HEK293 (cell line): ENCODE measurements around the gene TVP23C.

ENCODE experiments used
- CTCF ChIA-PET: fragments of 350-600 bp; formaldehyde crosslinking; extraction: SDS; loops from one replicate; lab custom pipeline; 2021; ENCODE audit warnings: antibody characterized with exemption; lab: Yijun Ruan, JAX
- POLR2A ChIA-PET: fragments of 300-600 bp; formaldehyde crosslinking; extraction: SDS; loops from one replicate; lab custom pipeline; 2020; ENCODE audit warnings: antibody characterized with exemption, inconsistent platforms; lab: Yijun Ruan, JAX
- H3K27ac ChIP-seq: fragments of 200-500 bp; sonication (Bioruptor generic); 2 replicates; pipeline ENCODE4 v1.5.1; 2014; ENCODE audit warnings: low read depth, low read length, control low read depth, inconsistent platforms; ENCODE audit errors: extremely low read depth
- H3K36me3 ChIP-seq, 2 experiments: fragments of 200-500 bp in 1 of 2; sonication (Bioruptor generic) in 1 of 2; 1 replicate in 1 of 2; 2 replicates in 1 of 2; pipeline ENCODE4 v1.5.1; 2014 to 2017; ENCODE audit warnings: inconsistent platforms in 2 of 2, low read length in 2 of 2; ENCODE audit not compliant: control insufficient read depth in 2 of 2, insufficient read depth in 1 of 2
- H3K4me1 ChIP-seq: fragments of 200-500 bp; sonication (Bioruptor generic); 2 replicates; pipeline ENCODE4 v1.5.1; 2014; ENCODE audit warnings: mild to moderate bottlenecking, low read length, inconsistent platforms; ENCODE audit not compliant: control insufficient read depth, insufficient read depth
- H3K4me3 ChIP-seq: 2 replicates; pipeline ENCODE4 v1.5.1; 2011; ENCODE audit warnings: low read depth, mild to moderate bottlenecking, control low read depth, low read length, moderate library complexity
- H3K9me3 ChIP-seq: fragments of 200-500 bp; sonication (Bioruptor generic); 2 replicates; pipeline ENCODE4 v1.5.1; 2014; ENCODE audit warnings: low read depth, low read length, inconsistent platforms; ENCODE audit not compliant: control insufficient read depth, insufficient read depth
- BCL11B ChIP-seq: fragments of 450-650 bp; formaldehyde crosslinking; IDR thresholded peaks from 2 replicates; pipeline ENCODE4 v1.5.1; 2016; ENCODE audit warnings: low read depth, missing biosample characterization, missing genetic modification characterization
- IKZF3 ChIP-seq: fragments of 450-650 bp; IDR thresholded peaks from 2 replicates; pipeline ENCODE4 v1.5.0; 2018; ENCODE audit warnings: missing biosample characterization, mild to moderate bottlenecking, missing genetic modification characterization, moderate library complexity
- MEIS1 ChIP-seq: sonication (generic); formaldehyde crosslinking; IDR thresholded peaks from 2 replicates; pipeline ENCODE4 v1.8.1; 2022; ENCODE audit warnings: missing genetic modification reagents, mild to moderate bottlenecking, borderline replicate concordance
- MYNN ChIP-seq: fragments of 450-650 bp; formaldehyde crosslinking; IDR thresholded peaks from 2 replicates; pipeline ENCODE4 v1.5.1; 2016; ENCODE audit warnings: missing biosample characterization, missing genetic modification characterization, borderline replicate concordance
- SCRT1 ChIP-seq: fragments of 450-650 bp; formaldehyde crosslinking; IDR thresholded peaks from 2 replicates; pipeline ENCODE4 v1.5.1; 2016; ENCODE audit warnings: missing biosample characterization, missing genetic modification characterization, borderline replicate concordance
- ZBTB11 ChIP-seq: fragments of 450-650 bp; formaldehyde crosslinking; conservative IDR thresholded peaks from 2 replicates; pipeline ENCODE4 v1.5.1; 2016; ENCODE audit warnings: low read depth, missing biosample characterization, missing genetic modification characterization
- ZBTB21 ChIP-seq: fragments of 450-650 bp; formaldehyde crosslinking; IDR thresholded peaks from 2 replicates; pipeline ENCODE4 v1.5.1; 2017; ENCODE audit warnings: missing biosample characterization, missing genetic modification characterization
- ZBTB8A ChIP-seq: fragments of 450-650 bp; formaldehyde crosslinking; IDR thresholded peaks from 2 replicates; pipeline ENCODE4 v1.5.1; 2016; ENCODE audit warnings: missing biosample characterization, missing genetic modification characterization
- ZEB2 ChIP-seq: fragments of 450-650 bp; formaldehyde crosslinking; IDR thresholded peaks from 2 replicates; pipeline ENCODE4 v1.5.1; 2016; ENCODE audit warnings: missing biosample characterization, missing genetic modification characterization
- ZNF155 ChIP-seq: fragments of 450-650 bp; formaldehyde crosslinking; IDR thresholded peaks from 2 replicates; pipeline ENCODE4 v1.5.1; 2016; ENCODE audit warnings: missing biosample characterization, missing genetic modification characterization
- ZNF335 ChIP-seq: fragments of 450-650 bp; formaldehyde crosslinking; conservative IDR thresholded peaks from 2 replicates; pipeline ENCODE4 v1.5.1; 2016; ENCODE audit warnings: missing biosample characterization, missing genetic modification characterization
- ZNF362 ChIP-seq: fragments of 450-650 bp; formaldehyde crosslinking; IDR thresholded peaks from 2 replicates; pipeline ENCODE4 v1.5.1; 2016; ENCODE audit warnings: missing biosample characterization, missing genetic modification characterization
- ZNF416 ChIP-seq: fragments of 450-650 bp; formaldehyde crosslinking; IDR thresholded peaks from 2 replicates; pipeline ENCODE4 v1.5.1; 2016; ENCODE audit warnings: missing biosample characterization, missing genetic modification characterization
- ZNF426 ChIP-seq: fragments of 450-650 bp; formaldehyde crosslinking; IDR thresholded peaks from 2 replicates; pipeline ENCODE4 v1.5.1; 2017; ENCODE audit warnings: missing biosample characterization, missing genetic modification characterization, mild to moderate bottlenecking, inconsistent platforms, moderate library complexity
- ZNF488 ChIP-seq: fragments of 450-650 bp; formaldehyde crosslinking; IDR thresholded peaks from 2 replicates; pipeline ENCODE4 v1.5.1; 2016; ENCODE audit warnings: missing biosample characterization, missing genetic modification characterization
- ZNF514 ChIP-seq: fragments of 450-650 bp; formaldehyde crosslinking; IDR thresholded peaks from 2 replicates; pipeline ENCODE4 v1.5.1; 2016; ENCODE audit warnings: missing biosample characterization, missing genetic modification characterization
- ZNF529 ChIP-seq: fragments of 450-650 bp; formaldehyde crosslinking; IDR thresholded peaks from 2 replicates; pipeline ENCODE4 v1.5.1; 2017; ENCODE audit warnings: missing genetic modification characterization, missing biosample characterization; ENCODE audit not compliant: insufficient replicate concordance
- ZNF544 ChIP-seq: fragments of 450-650 bp; formaldehyde crosslinking; IDR thresholded peaks from 2 replicates; pipeline ENCODE4 v1.5.0; 2017; ENCODE audit warnings: missing biosample characterization, missing genetic modification characterization
- ZNF549 ChIP-seq: fragments of 450-650 bp; IDR thresholded peaks from 2 replicates; pipeline ENCODE4 v1.5.1; 2018; ENCODE audit warnings: missing biosample characterization, missing genetic modification characterization, mild to moderate bottlenecking, inconsistent platforms, moderate library complexity
- ZNF585B ChIP-seq: fragments of 450-650 bp; formaldehyde crosslinking; IDR thresholded peaks from 2 replicates; pipeline ENCODE4 v1.5.1; 2016; ENCODE audit warnings: missing biosample characterization, missing genetic modification characterization
- ZNF639 ChIP-seq: fragments of 450-650 bp; formaldehyde crosslinking; IDR thresholded peaks from 2 replicates; pipeline ENCODE4 v1.5.1; 2016; ENCODE audit warnings: missing biosample characterization, missing genetic modification characterization
- ZNF670 ChIP-seq: fragments of 450-650 bp; formaldehyde crosslinking; IDR thresholded peaks from 2 replicates; pipeline ENCODE4 v1.5.1; 2016; ENCODE audit warnings: missing biosample characterization, missing genetic modification characterization, low read depth
- ZNF776 ChIP-seq: fragments of 450-650 bp; formaldehyde crosslinking; IDR thresholded peaks from 2 replicates; pipeline ENCODE4 v1.5.0; 2017; ENCODE audit warnings: missing biosample characterization, missing genetic modification characterization, borderline replicate concordance
- ZNF777 ChIP-seq: fragments of 450-650 bp; formaldehyde crosslinking; IDR thresholded peaks from 2 replicates; pipeline ENCODE4 v1.5.1; 2017; ENCODE audit warnings: missing biosample characterization, missing genetic modification characterization, borderline replicate concordance
- ZNF785 ChIP-seq: fragments of 450-650 bp; formaldehyde crosslinking; IDR thresholded peaks from 2 replicates; pipeline ENCODE4 v1.5.1; 2016; ENCODE audit warnings: missing biosample characterization, missing genetic modification characterization
- ZSCAN30 ChIP-seq: fragments of 450-650 bp; IDR thresholded peaks from 2 replicates; pipeline ENCODE4 v1.5.1; 2018; ENCODE audit warnings: missing biosample characterization, mild to moderate bottlenecking, missing genetic modification characterization, moderate library complexity
- TF ChIP-seq, protein P1 (sequence below): fragments of 450-650 bp; formaldehyde crosslinking; IDR thresholded peaks from 2 replicates; pipeline ENCODE4 v1.5.1; 2017; ENCODE audit warnings: missing biosample characterization, missing genetic modification characterization
- TF ChIP-seq, protein P2 (sequence below): fragments of 450-650 bp; formaldehyde crosslinking; IDR thresholded peaks from 2 replicates; pipeline ENCODE4 v1.5.1; 2016; ENCODE audit warnings: missing biosample characterization, missing genetic modification characterization

The TVP23C gene

DNA sequence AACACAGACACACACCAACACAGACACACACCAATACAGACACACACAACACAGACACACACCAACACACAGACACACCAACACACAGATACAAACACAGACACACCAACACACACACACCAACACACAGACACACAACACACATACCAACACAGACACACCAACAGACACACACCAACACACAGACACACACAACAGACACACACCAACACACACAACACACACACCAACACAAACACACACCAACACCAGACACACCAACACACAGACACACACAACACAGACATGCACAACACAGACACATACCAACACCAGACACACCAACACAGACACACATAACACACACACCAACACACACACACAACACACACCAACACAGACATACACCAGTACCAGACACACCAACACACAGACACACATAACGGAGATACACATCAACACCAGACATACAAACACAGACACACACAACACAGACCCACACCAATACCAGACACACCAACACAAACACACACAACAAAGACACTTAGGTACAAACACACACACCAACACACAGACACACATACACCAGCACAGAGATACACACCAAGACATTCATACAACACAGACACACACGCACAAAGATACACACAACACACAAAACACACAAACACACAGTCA is 98.1 kb downstream of the TVP23C start:
- Histone ChIP-seq H3K9me3 (no peaks in the 10 kb centered on the region), H3K4me1 (0 out of 2 replicates have a peak, but pooled peaks cover 6% of the 10 kb centered on the region)
- CTCF ChIA-PET = interaction anchor here (0.6 kb wide), 1 partner anchor 18 kb away, joined by 3 read pairs; no protein-coding TSS in a partner anchor
- TF ChIP-seq IKZF3 (tag by site-specific recombination) (no peak), MEIS1 (no peak), ZEB2 (no peak), ZNF335 (tag by site-specific recombination) (no peak), ZNF639 (tag by site-specific recombination) (no peak), ZNF514 (tag by site-specific recombination) (0 out of 2 replicates have a peak, but pooled peaks have one; percentile 13), ZNF155 (tag by site-specific recombination) (peak; percentile 63; the same call in 1 of the 2 replicates), BCL11B (tag by site-specific recombination) (no peak), ZNF785 (tag by site-specific recombination) (no peak), ZNF362 (no peak), ZNF670 (tag by site-specific recombination) (0 out of 2 replicates have a peak, but pooled peaks have one; percentile 63), MYNN (tag by site-specific recombination) (no peak), SCRT1 (tag by site-specific recombination) (peak; percentile 17; the same call in 1 of the 2 replicates), ZBTB21 (tag by site-specific recombination) (no peak), ZNF529 (tag by site-specific recombination) (no peak), ZSCAN30 (tag by site-specific recombination) (no peak), ZBTB11 (tag by site-specific recombination) (no peak), ZBTB8A (tag by site-specific recombination) (no peak), ZNF585B (no peak), ZNF426 (no peak), ZNF777 (no peak; the same call in 1 of the 2 replicates), ZNF488 (tag by site-specific recombination) (peak; percentile 10; the same call in 1 of the 2 replicates), ZNF544 (no peak), ZNF549 (tag by site-specific recombination) (no peak), ZNF416 (no peak), ZNF776 (no peak)
- TF ChIP-seq, protein P1, sequence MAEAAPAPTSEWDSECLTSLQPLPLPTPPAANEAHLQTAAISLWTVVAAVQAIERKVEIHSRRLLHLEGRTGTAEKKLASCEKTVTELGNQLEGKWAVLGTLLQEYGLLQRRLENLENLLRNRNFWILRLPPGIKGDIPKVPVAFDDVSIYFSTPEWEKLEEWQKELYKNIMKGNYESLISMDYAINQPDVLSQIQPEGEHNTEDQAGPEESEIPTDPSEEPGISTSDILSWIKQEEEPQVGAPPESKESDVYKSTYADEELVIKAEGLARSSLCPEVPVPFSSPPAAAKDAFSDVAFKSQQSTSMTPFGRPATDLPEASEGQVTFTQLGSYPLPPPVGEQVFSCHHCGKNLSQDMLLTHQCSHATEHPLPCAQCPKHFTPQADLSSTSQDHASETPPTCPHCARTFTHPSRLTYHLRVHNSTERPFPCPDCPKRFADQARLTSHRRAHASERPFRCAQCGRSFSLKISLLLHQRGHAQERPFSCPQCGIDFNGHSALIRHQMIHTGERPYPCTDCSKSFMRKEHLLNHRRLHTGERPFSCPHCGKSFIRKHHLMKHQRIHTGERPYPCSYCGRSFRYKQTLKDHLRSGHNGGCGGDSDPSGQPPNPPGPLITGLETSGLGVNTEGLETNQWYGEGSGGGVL (tag by site-specific recombination) = no peak; the same call in 1 of the 2 replicates
- TF ChIP-seq, protein P2, sequence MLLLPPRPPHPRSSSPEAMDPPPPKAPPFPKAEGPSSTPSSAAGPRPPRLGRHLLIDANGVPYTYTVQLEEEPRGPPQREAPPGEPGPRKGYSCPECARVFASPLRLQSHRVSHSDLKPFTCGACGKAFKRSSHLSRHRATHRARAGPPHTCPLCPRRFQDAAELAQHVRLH = no peak

More for the DNA sequence above, 98.1 kb downstream of the TVP23C start:
- Histone ChIP-seq H3K36me3 (peaks cover 0 to 5% of the 10 kb centered on the region in 2 experiments; a peak in 1 of 3 replicates), H3K27ac (no peak overlapping the region), H3K4me3 (no peak overlapping the region)
- POLR2A ChIA-PET = no interaction called here
